CD4-positive, alpha-beta T cell (primary cell): ENCODE data around the gene PPL. TPM values are rescaled to one million over a fixed set of nuclear protein-coding genes. Genes with fewer than 3 reads are reported as not detected.

ENCODE experiments used
- ATAC-seq: fragments of 200-7000 bp; cut with Tn5 transposase; one replicate; pipeline ENCODE4 v1.10.0; 2022; ENCODE audit warnings: mild to moderate bottlenecking; ENCODE audit not compliant: poor library complexity
- CTCF ChIA-PET: fragments of 350-600 bp; sonication (Branson Sonifier 250); formaldehyde crosslinking; loops from one replicate; lab custom pipeline; 2021; ENCODE audit warnings: antibody characterized with exemption, inconsistent platforms; lab: Charles Lee
- POLR2A ChIA-PET: fragments of 350-600 bp; sonication (Branson Sonifier 250); formaldehyde crosslinking; loops from one replicate; lab custom pipeline; 2021; ENCODE audit warnings: antibody characterized with exemption, inconsistent platforms; lab: Charles Lee
- DNase-seq, 14 experiments: peaks; one replicate each; pipeline ENCODE4 v3.0.0-alpha.2; 2013 to 2020; ENCODE audit warnings: mixed read lengths in 2 of 14
- H3K27ac ChIP-seq, 2 donors: one replicate each; pipeline versions ENCODE4 v1.5.1 to v1.7.0; 2013; ENCODE audit warnings: low read length in 2 of 2, low read depth in 1 of 2, mild to moderate bottlenecking in 1 of 2
- H3K27me3 ChIP-seq, 2 experiments: 1 replicate in 1 of 2; 2 replicates in 1 of 2; pipeline versions ENCODE4 v1.6.1 to v1.7.0; 2013; ENCODE audit warnings: low read length in 2 of 2, control low read depth in 1 of 2, mild to moderate bottlenecking in 1 of 2, moderate library complexity in 1 of 2; ENCODE audit not compliant: insufficient read depth in 2 of 2, control insufficient read depth in 1 of 2
- H3K36me3 ChIP-seq: one replicate; pipeline ENCODE4 v1.6.1; 2013; ENCODE audit warnings: low read length, control low read depth; ENCODE audit not compliant: insufficient read depth
- H3K4me1 ChIP-seq: one replicate; pipeline ENCODE4 v1.6.1; 2013; ENCODE audit warnings: low read length, control low read depth; ENCODE audit not compliant: insufficient read depth
- H3K4me3 ChIP-seq: one replicate; pipeline ENCODE4 v1.5.1; 2013; ENCODE audit warnings: mild to moderate bottlenecking, low read length, moderate library complexity
- H3K9me3 ChIP-seq, 2 experiments: 1 replicate in 1 of 2; 2 replicates in 1 of 2; pipeline versions ENCODE4 v1.6.1 to v1.7.0; 2013; ENCODE audit warnings: low read length in 2 of 2, mild to moderate bottlenecking in 2 of 2, control low read depth in 1 of 2, moderate library complexity in 1 of 2; ENCODE audit not compliant: control insufficient read depth in 1 of 2, insufficient read depth in 1 of 2
- H3K27ac Mint-ChIP-seq: one replicate; pipeline ENCODE4 v1.8.0; 2020; ENCODE audit warnings: mixed read lengths
- H3K27me3 Mint-ChIP-seq: one replicate; pipeline ENCODE4 v1.8.0; 2021; ENCODE audit warnings: mixed read lengths
- H3K36me3 Mint-ChIP-seq: one replicate; pipeline ENCODE4 v1.8.0; 2021; ENCODE audit warnings: low read depth, mixed read lengths
- H3K4me1 Mint-ChIP-seq: one replicate; pipeline ENCODE4 v1.8.0; 2021; ENCODE audit warnings: low read depth, mixed read lengths
- H3K4me3 Mint-ChIP-seq: one replicate; pipeline ENCODE4 v1.8.0; 2020; ENCODE audit warnings: mild to moderate bottlenecking, mixed read lengths
- H3K9me3 Mint-ChIP-seq: one replicate; pipeline ENCODE4 v1.8.0; 2020; ENCODE audit warnings: mixed read lengths
- intact Hi-C, 2 experiments: fragments of 100-400 bp; cut with DNase I in 1 of 2; cut with micrococcal nuclease in 1 of 2; formaldehyde crosslinking; loops; one replicate each; pipeline versions ENCODE4 v1.15.1 to v1.9.0; 2023 to 2025; cut with DNase I, micrococcal nuclease
- polyA plus RNA-seq, 2 donors: library from polyadenylated mRNA; unstranded; fragments of 120-200 nt; gene quantifications; one replicate each; pipeline ENCODE4 v1.2.1, GENCODE V29; 2013
- total RNA-seq, 174 experiments: library from RNA in 2 of 174; stranded (reverse) in 2 of 174; gene quantifications; one replicate each; pipeline ENCODE4 v1.2.3 and lab custom pipeline; 2021 to 2026
- TF ChIP-seq, protein P1 (sequence below): fragments of 200-600 bp; IDR thresholded peaks from one replicate; pipeline ENCODE4 v1.8.0; 2022; ENCODE audit warnings: antibody characterized with exemption, mild to moderate bottlenecking

The PPL gene, protein sequence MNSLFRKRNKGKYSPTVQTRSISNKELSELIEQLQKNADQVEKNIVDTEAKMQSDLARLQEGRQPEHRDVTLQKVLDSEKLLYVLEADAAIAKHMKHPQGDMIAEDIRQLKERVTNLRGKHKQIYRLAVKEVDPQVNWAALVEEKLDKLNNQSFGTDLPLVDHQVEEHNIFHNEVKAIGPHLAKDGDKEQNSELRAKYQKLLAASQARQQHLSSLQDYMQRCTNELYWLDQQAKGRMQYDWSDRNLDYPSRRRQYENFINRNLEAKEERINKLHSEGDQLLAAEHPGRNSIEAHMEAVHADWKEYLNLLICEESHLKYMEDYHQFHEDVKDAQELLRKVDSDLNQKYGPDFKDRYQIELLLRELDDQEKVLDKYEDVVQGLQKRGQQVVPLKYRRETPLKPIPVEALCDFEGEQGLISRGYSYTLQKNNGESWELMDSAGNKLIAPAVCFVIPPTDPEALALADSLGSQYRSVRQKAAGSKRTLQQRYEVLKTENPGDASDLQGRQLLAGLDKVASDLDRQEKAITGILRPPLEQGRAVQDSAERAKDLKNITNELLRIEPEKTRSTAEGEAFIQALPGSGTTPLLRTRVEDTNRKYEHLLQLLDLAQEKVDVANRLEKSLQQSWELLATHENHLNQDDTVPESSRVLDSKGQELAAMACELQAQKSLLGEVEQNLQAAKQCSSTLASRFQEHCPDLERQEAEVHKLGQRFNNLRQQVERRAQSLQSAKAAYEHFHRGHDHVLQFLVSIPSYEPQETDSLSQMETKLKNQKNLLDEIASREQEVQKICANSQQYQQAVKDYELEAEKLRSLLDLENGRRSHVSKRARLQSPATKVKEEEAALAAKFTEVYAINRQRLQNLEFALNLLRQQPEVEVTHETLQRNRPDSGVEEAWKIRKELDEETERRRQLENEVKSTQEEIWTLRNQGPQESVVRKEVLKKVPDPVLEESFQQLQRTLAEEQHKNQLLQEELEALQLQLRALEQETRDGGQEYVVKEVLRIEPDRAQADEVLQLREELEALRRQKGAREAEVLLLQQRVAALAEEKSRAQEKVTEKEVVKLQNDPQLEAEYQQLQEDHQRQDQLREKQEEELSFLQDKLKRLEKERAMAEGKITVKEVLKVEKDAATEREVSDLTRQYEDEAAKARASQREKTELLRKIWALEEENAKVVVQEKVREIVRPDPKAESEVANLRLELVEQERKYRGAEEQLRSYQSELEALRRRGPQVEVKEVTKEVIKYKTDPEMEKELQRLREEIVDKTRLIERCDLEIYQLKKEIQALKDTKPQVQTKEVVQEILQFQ (N-terminal part only)
- total RNA-seq, result not detected
- polyA plus RNA-seq (2013, experiment 1 of 2), result 0.08 TPM
- 0.27 TPM for polyA plus RNA-seq (2013, experiment 2 of 2)
- 0 to 0.41 (median 0) reads per million in 172 experiments for total RNA-seq (lab: John Stamatoyannopoulos, UW)

DNA sequence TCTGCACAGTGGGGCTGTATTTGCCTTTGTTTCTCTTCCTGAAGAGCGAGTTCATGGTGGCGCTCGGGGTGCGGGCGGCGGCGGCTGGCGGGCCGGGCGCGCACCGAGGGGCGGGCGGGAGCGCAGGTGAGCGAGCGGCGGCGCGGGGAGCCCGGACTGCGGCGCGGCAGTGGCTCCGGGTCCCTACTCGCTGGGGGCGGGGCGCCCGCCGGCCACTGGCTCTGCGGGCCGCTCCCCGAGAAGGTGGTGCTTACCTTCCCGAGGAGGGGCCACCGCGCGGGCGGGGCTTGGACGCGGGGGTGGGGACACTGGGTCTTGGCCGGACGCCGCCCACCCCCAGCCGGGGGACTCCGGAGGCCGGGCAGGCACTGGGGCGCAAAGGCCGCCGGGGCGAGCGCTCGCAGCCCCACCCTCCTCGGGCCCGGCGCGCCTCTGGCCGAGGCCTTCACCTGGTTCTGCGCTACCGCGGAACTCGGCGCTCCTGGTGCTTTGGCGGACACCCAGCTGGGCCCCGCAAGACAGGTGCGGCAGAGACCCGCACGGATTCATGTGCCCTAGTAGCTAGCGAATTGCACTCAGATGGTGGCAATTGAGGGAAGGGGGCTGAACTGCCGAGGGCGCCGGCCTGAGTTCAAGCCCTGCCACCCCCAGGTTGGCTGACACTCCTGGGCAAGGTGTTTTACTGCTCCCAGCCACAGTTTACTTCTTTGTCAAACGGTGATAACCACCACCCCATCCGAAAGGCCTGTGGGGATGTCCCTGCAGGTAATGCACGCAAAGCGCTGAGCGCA, at the start of gene PPL:
Gene PPL, minus strand, starts transcription at position 158 of the 791 bp plus-strand sequence. Its CDS starts 103 bp downstream, at position 55.
- Histone ChIP-seq H3K27me3 (peaks cover 38 to 41% of the 10 kb centered on the region in 2 experiments), H3K9me3 (no peaks in the 10 kb centered on the region), H3K4me3 (peak within 1 kb of the TSS; percentile 2), H3K27ac (no peak within 1 kb of the TSS), H3K36me3 (no peaks in the 10 kb centered on the region), H3K4me1 (peaks cover 13% of the 10 kb centered on the region)
- H3K36me3 Mint-ChIP-seq, result no peaks in the 10 kb centered on the region
- H3K4me1 Mint-ChIP-seq, result peaks cover 4% of the 10 kb centered on the region
- DNase-seq, result no peak
- intact Hi-C loops, result no loop called here
- peaks cover 54% of the 10 kb centered on the region for H3K27me3 Mint-ChIP-seq
- TF ChIP-seq, protein P1, sequence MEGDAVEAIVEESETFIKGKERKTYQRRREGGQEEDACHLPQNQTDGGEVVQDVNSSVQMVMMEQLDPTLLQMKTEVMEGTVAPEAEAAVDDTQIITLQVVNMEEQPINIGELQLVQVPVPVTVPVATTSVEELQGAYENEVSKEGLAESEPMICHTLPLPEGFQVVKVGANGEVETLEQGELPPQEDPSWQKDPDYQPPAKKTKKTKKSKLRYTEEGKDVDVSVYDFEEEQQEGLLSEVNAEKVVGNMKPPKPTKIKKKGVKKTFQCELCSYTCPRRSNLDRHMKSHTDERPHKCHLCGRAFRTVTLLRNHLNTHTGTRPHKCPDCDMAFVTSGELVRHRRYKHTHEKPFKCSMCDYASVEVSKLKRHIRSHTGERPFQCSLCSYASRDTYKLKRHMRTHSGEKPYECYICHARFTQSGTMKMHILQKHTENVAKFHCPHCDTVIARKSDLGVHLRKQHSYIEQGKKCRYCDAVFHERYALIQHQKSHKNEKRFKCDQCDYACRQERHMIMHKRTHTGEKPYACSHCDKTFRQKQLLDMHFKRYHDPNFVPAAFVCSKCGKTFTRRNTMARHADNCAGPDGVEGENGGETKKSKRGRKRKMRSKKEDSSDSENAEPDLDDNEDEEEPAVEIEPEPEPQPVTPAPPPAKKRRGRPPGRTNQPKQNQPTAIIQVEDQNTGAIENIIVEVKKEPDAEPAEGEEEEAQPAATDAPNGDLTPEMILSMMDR, result no peak
- ATAC-seq, result no peak
- H3K4me3 Mint-ChIP-seq, result peak within 1 kb of the TSS; percentile 42
- H3K9me3 Mint-ChIP-seq, result no peaks in the 10 kb centered on the region
- no peak within 1 kb of the TSS for H3K27ac Mint-ChIP-seq
- CTCF ChIA-PET, result no interaction called here
- POLR2A ChIA-PET, result no interaction called here

- peaks cover 5 to 16% of the 10 kb centered on the region in 2 experiments for H3K9me3 ChIP-seq
- peaks cover 6% of the 10 kb centered on the region for H3K4me1 ChIP-seq
- ChIA-PET POLR2A (no interaction called here), CTCF (no interaction called here)
- H3K27me3 Mint-ChIP-seq, result peaks cover 38% of the 10 kb centered on the region
- no peaks in the 10 kb centered on the region for H3K4me1 Mint-ChIP-seq
- DNase-seq, result no peak
- ATAC-seq, result no peak
- no peak overlapping the region for H3K27ac ChIP-seq
- H3K4me3 Mint-ChIP-seq, result no peak overlapping the region
- intact Hi-C loops, result no loop called here
- peaks cover 27 to 36% of the 10 kb centered on the region in 2 experiments for H3K27me3 ChIP-seq
- TF ChIP-seq, protein P1, result no peak
- no peak overlapping the region for H3K4me3 ChIP-seq
- no peaks in the 10 kb centered on the region for H3K36me3 Mint-ChIP-seq
- H3K9me3 Mint-ChIP-seq, result no peaks in the 10 kb centered on the region
- no peaks in the 10 kb centered on the region for H3K36me3 ChIP-seq
- no peak overlapping the region for H3K27ac Mint-ChIP-seq
Observed at GRCh38 chr16:4984174-4984990, 47.4 kb upstream of the PPL start.
